DOHH2 (cell line): ENCODE measurements around the gene TMEM269.

Source experiments
- H3F3A ChIP-seq: fragments of 200-600 bp; sonication (generic), shearing (Covaris generic); 2 replicates; pipeline ENCODE4 v1.6.0; 2016; ENCODE audit warnings: antibody characterized with exemption, mild to moderate bottlenecking; ENCODE audit not compliant: control insufficient read depth, insufficient read depth
- H3K27ac ChIP-seq: fragments of 200-600 bp; sonication (generic); 2 replicates; pipeline ENCODE4 v1.5.1; 2014; ENCODE audit warnings: low read depth, mild to moderate bottlenecking, low read length, moderate library complexity
- H3K27me3 ChIP-seq: fragments of 200-600 bp; sonication (generic); 2 replicates; pipeline ENCODE4 v1.6.1; 2014; ENCODE audit warnings: mild to moderate bottlenecking, low read length, mixed read lengths; ENCODE audit not compliant: control insufficient read depth
- H3K36me3 ChIP-seq: fragments of 200-600 bp; sonication (generic); 2 replicates; pipeline ENCODE4 v1.6.1; 2014; ENCODE audit warnings: mild to moderate bottlenecking, low read length, moderate library complexity, mixed read lengths; ENCODE audit not compliant: control insufficient read depth
- H3K4me1 ChIP-seq: fragments of 200-600 bp; sonication (generic); 2 replicates; pipeline ENCODE4 v1.6.1; 2014; ENCODE audit warnings: mild to moderate bottlenecking, low read length, mixed read lengths; ENCODE audit not compliant: control insufficient read depth
- H3K4me2 ChIP-seq: fragments of 200-600 bp; sonication (generic); 2 replicates; pipeline ENCODE4 v1.6.0; 2014; ENCODE audit warnings: mild to moderate bottlenecking, low read length, moderate library complexity
- H3K4me3 ChIP-seq: fragments of 200-600 bp; sonication (generic); 2 replicates; pipeline ENCODE4 v1.5.1; 2014; ENCODE audit warnings: mild to moderate bottlenecking, low read length, mixed read lengths
- H3K79me2 ChIP-seq: fragments of 200-600 bp; sonication (generic); 2 replicates; pipeline ENCODE4 v1.6.1; 2014; ENCODE audit warnings: mild to moderate bottlenecking, low read length, mixed read lengths; ENCODE audit not compliant: control insufficient read depth
- H3K9me2 ChIP-seq: fragments of 200-600 bp; sonication (generic); replicated peaks from 2 replicates; pipeline ENCODE4 v1.6.1; 2014; ENCODE audit warnings: mild to moderate bottlenecking, low read length, mixed read lengths; ENCODE audit not compliant: control insufficient read depth
- H3K9me3 ChIP-seq: fragments of 200-600 bp; sonication (generic); 2 replicates; pipeline ENCODE4 v1.6.1; 2014; ENCODE audit warnings: antibody characterized with exemption, low read length, mixed read lengths; ENCODE audit not compliant: control insufficient read depth, insufficient read depth
- H4K20me1 ChIP-seq: fragments of 200-600 bp; sonication (generic); 2 replicates; pipeline ENCODE4 v1.6.0; 2014; ENCODE audit warnings: low read depth, mild to moderate bottlenecking, antibody characterized with exemption, low read length, moderate library complexity; ENCODE audit not compliant: control insufficient read depth, insufficient read depth
- CTCF ChIP-seq: fragments of 200-600 bp; sonication (generic); IDR thresholded peaks from one replicate; pipeline ENCODE4 v1.5.1; 2014; ENCODE audit warnings: antibody characterized with exemption, mild to moderate bottlenecking, low read depth, low read length; ENCODE audit not compliant: poor library complexity, severe bottlenecking
- EZH2phosphoT487 ChIP-seq: fragments of 200-600 bp; sonication (generic); IDR thresholded peaks from 2 replicates; pipeline ENCODE4 v1.6.1; 2017; ENCODE audit warnings: borderline replicate concordance, mild to moderate bottlenecking, antibody characterized with exemption, low read length, moderate library complexity, mixed read lengths

The TMEM269 gene

GRCh38 chr1:42736152-42736551 is 48.6 kb upstream of the TMEM269 start:
- no peaks in the 10 kb centered on the region for H3K27me3 ChIP-seq
- H3K27ac ChIP-seq: no peak overlapping the region
- H3K9me2 ChIP-seq: no peaks in the 10 kb centered on the region
- no peaks in the 10 kb centered on the region for H3F3A ChIP-seq
- no peaks in the 10 kb centered on the region for H3K36me3 ChIP-seq
- H3K4me2 ChIP-seq: no peak overlapping the region
- no peaks in the 10 kb centered on the region for H4K20me1 ChIP-seq
- H3K4me1 ChIP-seq: peaks cover 8% of the 10 kb centered on the region
- H3K9me3 ChIP-seq: no peaks in the 10 kb centered on the region
- TF ChIP-seq EZH2phosphoT487: no peak
- TF ChIP-seq CTCF: peak; percentile 9
- no peak overlapping the region for H3K4me3 ChIP-seq
- H3K79me2 ChIP-seq: no peaks in the 10 kb centered on the region

GRCh38 chr1:42736571-42737200 is 48.1 kb upstream of the TMEM269 start:
- no peaks in the 10 kb centered on the region for H4K20me1 ChIP-seq
- no peaks in the 10 kb centered on the region for H3K36me3 ChIP-seq
- no peak overlapping the region for H3K27ac ChIP-seq
- TF ChIP-seq EZH2phosphoT487 (no peak), CTCF (no peak)
- peaks cover 8% of the 10 kb centered on the region for H3K4me1 ChIP-seq
- H3K9me2 ChIP-seq: no peaks in the 10 kb centered on the region
- no peaks in the 10 kb centered on the region for H3K79me2 ChIP-seq
- no peak overlapping the region for H3K4me3 ChIP-seq
- H3K9me3 ChIP-seq: no peaks in the 10 kb centered on the region
- no peaks in the 10 kb centered on the region for H3F3A ChIP-seq
- H3K4me2 ChIP-seq: no peak overlapping the region
- no peaks in the 10 kb centered on the region for H3K27me3 ChIP-seq

DNA sequence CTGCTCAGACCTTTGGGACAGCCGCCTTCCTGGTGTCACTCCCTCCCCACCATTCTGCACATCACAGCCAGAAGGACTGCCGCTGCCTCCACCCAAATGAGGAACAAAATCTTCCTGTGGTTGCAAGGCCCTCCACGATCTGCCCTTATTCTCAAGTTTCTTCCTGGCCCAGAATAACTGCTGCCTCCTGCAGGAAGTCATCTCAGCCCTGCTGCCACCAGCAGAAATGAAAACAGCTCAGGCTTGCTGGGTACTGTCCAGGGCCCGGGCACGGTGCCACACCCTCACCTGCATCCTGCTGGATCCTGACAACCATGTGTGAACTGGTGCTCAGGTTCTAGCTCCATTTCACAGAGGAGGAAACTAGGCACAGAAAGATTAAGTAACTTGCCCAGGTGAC is 47.5 kb upstream of the TMEM269 start:
- H3K36me3 ChIP-seq: no peaks in the 10 kb centered on the region
- no peak overlapping the region for H3K4me3 ChIP-seq
- no peaks in the 10 kb centered on the region for H4K20me1 ChIP-seq
- no peaks in the 10 kb centered on the region for H3F3A ChIP-seq
- TF ChIP-seq CTCF (peak; percentile 28), EZH2phosphoT487 (no peak)
- no peaks in the 10 kb centered on the region for H3K79me2 ChIP-seq
- no peak overlapping the region for H3K27ac ChIP-seq
- no peaks in the 10 kb centered on the region for H3K9me2 ChIP-seq
- H3K4me1 ChIP-seq: peaks cover 8% of the 10 kb centered on the region
- H3K9me3 ChIP-seq: no peaks in the 10 kb centered on the region
- H3K4me2 ChIP-seq: no peak overlapping the region
- no peaks in the 10 kb centered on the region for H3K27me3 ChIP-seq
